Urinary bladder (tissue), 4 donors: ENCODE data around the gene TYW1B. TPM values are rescaled to one million over a fixed set of nuclear protein-coding genes. Genes with fewer than 3 reads are reported as not detected.
"Not testable (repeated sequence)": the region's sequence is repeated elsewhere in the genome, so short reads cannot be mapped to it uniquely, and the experiment has no call there.

ENCODE experiments used
- DNase-seq: peaks from one replicate; pipeline ENCODE4 v3.0.0-alpha.2; 2015; ENCODE audit errors: extremely low spot score
- H3K27ac ChIP-seq: one replicate; pipeline ENCODE4 v1.5.1; 2013; ENCODE audit warnings: low read depth, mild to moderate bottlenecking, moderate library complexity
- H3K36me3 ChIP-seq: one replicate; pipeline ENCODE4 v1.6.1; 2013; ENCODE audit warnings: mild to moderate bottlenecking, moderate library complexity; ENCODE audit not compliant: insufficient read depth
- H3K4me1 ChIP-seq: one replicate; pipeline ENCODE4 v1.6.1; 2013; ENCODE audit warnings: mild to moderate bottlenecking, moderate library complexity; ENCODE audit not compliant: insufficient read depth
- H3K4me3 ChIP-seq: one replicate; pipeline ENCODE4 v1.5.1; 2013; ENCODE audit warnings: low read depth, low read length
- WGBS: extraction: QIAGEN DNeasy Blood & Tissue Kit; methylation state at CpG from one replicate; pipeline ENCODE4 v1.1.7; 2013; 5-methylcytosine and 5-hydroxymethylcytosine counted together
- polyA plus RNA-seq: library from polyadenylated mRNA; stranded (reverse); fragments of 200-250 nt; gene quantifications from one replicate; pipeline ENCODE4 v1.2.3, GENCODE V29; 2013
- total RNA-seq: library from RNA; depleted of rRNA; stranded (reverse); fragments of >200 nt; gene quantifications from one replicate; pipeline ENCODE4 v1.2.3, GENCODE V29; 2014
- donor health status: healthy with polysubstance abuse.
- donor health status: healthy.

TYW1B gene
- total and polyA plus RNA-seq, 2 donors = 2.6 to 4.9 TPM

DNA sequence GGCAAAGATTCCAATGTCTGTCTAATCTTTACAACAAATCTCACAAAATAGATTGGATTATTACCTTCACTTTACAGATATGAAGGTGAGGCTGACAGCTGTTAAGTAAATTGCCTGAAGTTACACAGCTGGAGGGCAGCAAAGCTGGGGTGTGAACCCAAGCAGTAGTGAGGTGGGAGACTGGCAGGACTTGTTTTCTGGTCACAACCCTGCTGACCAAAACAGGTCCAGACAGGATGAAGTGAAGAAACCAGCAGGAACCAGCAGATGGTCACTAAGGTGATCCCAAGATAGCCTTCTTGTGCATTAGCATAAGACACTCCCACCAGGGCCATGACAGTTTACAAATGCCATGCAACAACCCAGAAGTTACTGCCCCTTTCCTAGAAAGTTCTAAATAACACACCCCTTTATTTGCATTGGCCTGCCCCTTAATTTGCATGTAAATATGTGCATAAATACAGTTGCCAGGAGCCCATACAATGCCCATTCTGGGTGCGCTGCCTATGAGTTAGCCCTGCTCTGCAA is 195.2 kb downstream of the TYW1B start:
- 93% methylated on average over 1 of the region's 1 CpG for WGBS
- H3K36me3 ChIP-seq = not testable (repeated sequence)

DNA sequence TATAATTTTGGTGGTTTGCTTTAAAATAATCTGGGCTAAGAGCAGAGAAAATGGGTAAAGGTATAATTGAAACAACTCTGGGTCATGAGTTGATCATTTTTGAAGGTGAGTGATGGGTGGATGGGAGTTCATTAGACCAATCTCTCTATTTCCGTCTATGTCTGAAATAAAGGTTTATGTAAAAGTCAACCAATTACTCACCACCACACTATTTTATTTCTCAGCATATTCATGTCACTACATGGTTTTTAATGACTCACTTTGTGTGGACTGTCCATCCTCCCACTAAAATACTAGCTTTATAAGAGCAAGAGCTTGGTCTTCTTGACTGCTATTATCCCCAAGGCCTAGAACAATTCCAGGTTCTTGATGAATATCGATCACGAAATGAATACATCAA is 199.6 kb downstream of the TYW1B start:
- not testable (repeated sequence) for H3K27ac ChIP-seq, DNase-seq, H3K36me3 ChIP-seq, H3K4me3 ChIP-seq, H3K4me1 ChIP-seq
- WGBS = 71% methylated on average over 1 of the region's 3 CpGs

More for the DNA sequence above, 195.2 kb downstream of the TYW1B start:
- peak; percentile 64 for DNase-seq
- H3K4me1 ChIP-seq, H3K4me3 ChIP-seq, H3K27ac ChIP-seq: not testable (repeated sequence)

DNA sequence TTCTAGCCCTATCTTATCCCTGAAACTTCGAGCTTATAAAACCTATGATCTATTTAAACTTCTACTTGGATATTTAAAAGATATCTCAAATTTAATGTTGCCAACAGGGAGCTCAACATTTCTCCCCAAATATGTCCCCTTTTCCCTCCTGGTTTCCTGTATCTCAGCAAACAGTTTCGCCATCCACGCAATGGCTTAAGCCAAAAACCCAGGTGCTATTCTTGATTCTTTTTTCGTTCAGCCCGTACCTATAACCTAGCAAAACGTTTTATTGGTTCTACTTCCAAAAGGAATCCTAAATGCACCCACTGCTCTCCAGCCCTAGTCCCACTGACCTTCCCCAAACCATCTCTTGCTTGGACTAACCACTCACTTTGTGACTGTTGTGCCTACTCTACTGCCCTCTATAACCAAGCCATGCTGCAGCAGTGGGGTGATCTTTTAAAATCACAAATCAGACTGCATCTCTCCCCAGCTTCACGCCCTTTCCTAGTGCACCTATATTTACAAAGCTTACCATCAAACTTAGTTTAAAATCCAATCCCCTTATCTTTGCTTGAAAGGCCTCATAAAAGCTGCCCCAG is 201.5 kb downstream of the TYW1B start:
- H3K27ac ChIP-seq, DNase-seq, H3K4me3 ChIP-seq, H3K36me3 ChIP-seq, H3K4me1 ChIP-seq: not testable (repeated sequence)
- WGBS = 64% methylated on average over 6 of the region's 7 CpGs

- not testable (repeated sequence) for H3K4me1 ChIP-seq, H3K4me3 ChIP-seq, DNase-seq, H3K27ac ChIP-seq, H3K36me3 ChIP-seq
- 44% methylated on average over 3 of the region's 4 CpGs for WGBS
Observed at GRCh38 chr7:72625721-72626423, 202.1 kb downstream of the TYW1B start.

- no peaks in the 10 kb centered on the region for H3K36me3 ChIP-seq
- DNase-seq = no peak
- H3K4me1 ChIP-seq = no peaks in the 10 kb centered on the region
- 98% methylated on average over 8 of the region's 8 CpGs for WGBS
- H3K4me3 ChIP-seq = no peak overlapping the region
- no peak overlapping the region for H3K27ac ChIP-seq
Observed at GRCh38 chr7:72622532-72622931, 205.5 kb downstream of the TYW1B start.

- 62% methylated on average over 3 of the region's 3 CpGs for WGBS
Observed at GRCh38 chr7:72621761-72622187, 206.2 kb downstream of the TYW1B start.

DNA sequence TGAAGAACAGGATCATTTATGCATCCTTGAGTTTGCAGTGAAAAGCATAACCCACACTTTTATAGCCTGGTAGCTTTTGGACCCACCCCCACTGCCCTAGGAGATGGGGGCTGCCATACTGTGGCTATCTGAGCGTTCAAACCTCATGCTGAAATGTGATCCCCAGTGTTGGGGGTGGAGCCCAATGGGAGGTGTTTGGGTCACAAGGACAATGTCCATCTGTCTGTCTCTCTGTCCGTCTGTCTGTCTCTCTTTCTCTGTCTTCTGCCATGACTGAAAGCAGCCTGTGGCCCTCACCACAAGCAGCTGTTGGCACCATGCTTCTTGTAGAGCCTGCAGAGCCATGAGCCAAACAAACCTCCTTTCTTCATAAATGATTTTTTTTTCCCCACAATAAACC is 207.1 kb downstream of the TYW1B start:
- not testable (repeated sequence) for H3K4me1 ChIP-seq, DNase-seq, H3K4me3 ChIP-seq, H3K27ac ChIP-seq, H3K36me3 ChIP-seq
- WGBS = 94% methylated on average over 2 of the region's 2 CpGs

More at GRCh38 chr7:72621761-72622187, 206.2 kb downstream of the TYW1B start:
- not testable (repeated sequence) for DNase-seq, H3K27ac ChIP-seq, H3K4me3 ChIP-seq, H3K36me3 ChIP-seq, H3K4me1 ChIP-seq

DNA sequence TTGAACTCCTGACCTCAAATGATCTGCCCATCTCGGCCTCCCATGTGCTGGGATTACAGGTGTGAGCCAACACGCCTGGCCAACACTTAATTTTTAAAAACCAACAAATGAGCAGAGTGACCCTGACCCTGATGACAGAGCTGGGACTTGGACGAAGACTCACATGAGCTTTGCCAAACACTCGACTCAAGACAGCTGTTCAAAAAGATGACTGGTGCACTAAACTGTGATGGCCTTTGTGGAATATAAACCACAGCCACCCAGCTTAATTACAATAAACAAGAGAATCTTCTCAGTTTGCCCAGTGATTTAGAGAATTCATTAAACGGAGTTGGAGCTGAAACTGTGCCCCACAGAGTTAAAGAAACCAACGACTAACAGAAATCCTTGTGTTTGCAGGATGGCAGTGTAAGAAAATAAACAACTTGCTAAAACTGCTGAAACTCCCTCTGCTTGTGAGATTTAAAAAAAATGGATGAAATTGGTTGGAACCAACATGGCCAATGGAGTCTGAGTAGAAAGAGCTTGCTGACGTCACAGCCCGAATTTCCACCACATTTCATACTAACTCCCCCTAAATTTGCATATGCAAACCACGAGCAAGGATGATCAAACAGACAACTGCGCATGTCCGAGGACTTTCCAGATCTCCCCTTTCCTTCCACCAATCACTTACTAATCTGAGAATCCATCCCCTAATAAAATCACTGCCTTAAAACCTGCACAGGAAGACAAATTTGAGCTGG is 209.4 kb downstream of the TYW1B start:
- H3K4me3 ChIP-seq = not testable (repeated sequence)
- 55% methylated on average over 11 of the region's 11 CpGs for WGBS

GRCh38 chr7:72609761-72610160 is 218.2 kb downstream of the TYW1B start:
- not testable (repeated sequence) for H3K27ac ChIP-seq, DNase-seq, H3K4me3 ChIP-seq, H3K36me3 ChIP-seq, H3K4me1 ChIP-seq
- WGBS = 91% methylated on average over 5 of the region's 5 CpGs

More for the DNA sequence above, 209.4 kb downstream of the TYW1B start:
- not testable (repeated sequence) for DNase-seq, H3K36me3 ChIP-seq, H3K27ac ChIP-seq, H3K4me1 ChIP-seq

- H3K4me3 ChIP-seq, DNase-seq, H3K27ac ChIP-seq, H3K4me1 ChIP-seq, H3K36me3 ChIP-seq: not testable (repeated sequence)
Observed at GRCh38 chr7:72607988-72608387, 220.0 kb downstream of the TYW1B start.

- DNase-seq, H3K36me3 ChIP-seq, H3K27ac ChIP-seq, H3K4me3 ChIP-seq, H3K4me1 ChIP-seq: not testable (repeated sequence)
- WGBS = 77% methylated on average over 7 of the region's 7 CpGs
Observed at GRCh38 chr7:72605863-72606431, 222.1 kb downstream of the TYW1B start.

- DNase-seq, H3K4me3 ChIP-seq, H3K4me1 ChIP-seq, H3K27ac ChIP-seq, H3K36me3 ChIP-seq: not testable (repeated sequence)
- 89% methylated on average over 17 of the region's 17 CpGs for WGBS
Observed at GRCh38 chr7:72604771-72605611, 223.0 kb downstream of the TYW1B start.

- not testable (repeated sequence) for H3K4me1 ChIP-seq, DNase-seq, H3K36me3 ChIP-seq, H3K4me3 ChIP-seq, H3K27ac ChIP-seq
- WGBS = 97% methylated on average over 8 of the region's 8 CpGs
Observed at GRCh38 chr7:72603476-72603875, 224.5 kb downstream of the TYW1B start.
